ENCODE data around the gene KCNA2.

The KCNA2 gene

GRCh38 chr1:110563089-110563488 lies 43.1 kb downstream of the KCNA2 start:
- DNase-seq, result no peak

- no peak for DNase-seq
These were observed 44.6 kb downstream of the KCNA2 start for GRCh38 chr1:110561596-110561995.

- DNase-seq, result no peak
These were observed 47.0 kb downstream of the KCNA2 start for GRCh38 chr1:110559157-110559556.

- no peak for DNase-seq
These were observed 48.7 kb downstream of the KCNA2 start for GRCh38 chr1:110557481-110557880.

GRCh38 chr1:110556471-110556807 lies 49.7 kb downstream of the KCNA2 start:
- DNase-seq, result no peak

- no peak for DNase-seq
These were observed 50.2 kb downstream of the KCNA2 start for GRCh38 chr1:110555807-110556470.

- DNase-seq, result peak; percentile 60 to 63
These were observed 51.0 kb downstream of the KCNA2 start for GRCh38 chr1:110554871-110555801.

GRCh38 chr1:110551278-110551809 lies 54.8 kb downstream of the KCNA2 start:
- DNase-seq, result no peak

- DNase-seq, result no peak
These were observed 56.3 kb downstream of the KCNA2 start for GRCh38 chr1:110549831-110550230.

- DNase-seq, result no peak
These were observed 57.8 kb downstream of the KCNA2 start for GRCh38 chr1:110548381-110548780.

- DNase-seq, result no peak
These were observed 59.1 kb downstream of the KCNA2 start for GRCh38 chr1:110547017-110547416.

- no peak for DNase-seq
These were observed 60.7 kb downstream of the KCNA2 start for GRCh38 chr1:110545492-110545891.

GRCh38 chr1:110544753-110545152 lies 61.4 kb downstream of the KCNA2 start:
- DNase-seq, result no peak

Measured in stimulated activated CD4-positive, alpha-beta T cell treated with anti-CD3 and anti-CD28 coated beads, Interleukin-4, amount 100 ng/mL, for 4 hours (primary cell).